ENCODE data around the gene RNF214.

DNA sequence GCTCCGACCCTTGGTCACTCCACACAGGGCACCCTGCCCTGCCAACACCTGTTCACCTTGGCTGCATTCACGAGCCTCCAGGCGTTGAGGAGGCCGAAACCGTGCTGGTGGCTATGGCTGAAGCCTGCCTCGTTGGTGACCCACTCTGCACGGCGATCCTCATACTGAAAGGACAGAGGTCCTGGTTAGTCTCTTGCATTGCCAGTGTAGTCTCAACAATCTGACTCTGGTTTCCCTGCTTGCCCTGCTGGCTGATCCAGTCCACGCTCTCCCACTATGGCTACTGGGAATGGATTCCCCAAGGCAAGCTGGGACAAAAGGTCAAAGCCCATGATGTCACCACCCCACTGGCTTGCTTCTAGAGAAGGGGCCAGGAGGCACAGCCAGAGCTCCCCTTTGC, 13.5 kb upstream of the RNF214 start:
- TF ChIP-seq ADNP (CRISPR knock-in tag; IDR thresholded peaks at IDR 0.05), result no peak
- TF ChIP-seq, protein P1, sequence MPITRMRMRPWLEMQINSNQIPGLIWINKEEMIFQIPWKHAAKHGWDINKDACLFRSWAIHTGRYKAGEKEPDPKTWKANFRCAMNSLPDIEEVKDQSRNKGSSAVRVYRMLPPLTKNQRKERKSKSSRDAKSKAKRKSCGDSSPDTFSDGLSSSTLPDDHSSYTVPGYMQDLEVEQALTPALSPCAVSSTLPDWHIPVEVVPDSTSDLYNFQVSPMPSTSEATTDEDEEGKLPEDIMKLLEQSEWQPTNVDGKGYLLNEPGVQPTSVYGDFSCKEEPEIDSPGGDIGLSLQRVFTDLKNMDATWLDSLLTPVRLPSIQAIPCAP (CRISPR knock-in tag; IDR thresholded peaks at IDR 0.05; ENCODE audit: low read depth), result no peak
- no peak for TF ChIP-seq SRSF9 (IDR thresholded peaks at IDR 0.05; ENCODE audit: borderline replicate concordance, insufficient read depth, low read depth, low read length, poor library complexity, severe bottlenecking)
- no peak for TF ChIP-seq ZNF296 (CRISPR knock-in tag; conservative IDR thresholded peaks at IDR 0.05)
- TF ChIP-seq JUND (CRISPR knock-in tag; IDR thresholded peaks at IDR 0.05), result no peak
- no peak for TF ChIP-seq CTCF (CRISPR knock-in tag; IDR thresholded peaks at IDR 0.05)
- TF ChIP-seq ZNF44 (CRISPR knock-in tag; IDR thresholded peaks at IDR 0.05), result no peak
- TF ChIP-seq ZNF747 (CRISPR knock-in tag; IDR thresholded peaks at IDR 0.05; ENCODE audit: borderline replicate concordance), result no peak
- no peak for TF ChIP-seq NCOR1 (IDR thresholded peaks at IDR 0.05; ENCODE audit: borderline replicate concordance, low read length)
- no peak for TF ChIP-seq ZNF564 (CRISPR knock-in tag; IDR thresholded peaks at IDR 0.05)
- no peak for TF ChIP-seq CHD2 (IDR thresholded peaks at IDR 0.05; ENCODE audit: low read depth, low read length)
- TF ChIP-seq CERS6 (CRISPR knock-in tag; IDR thresholded peaks at IDR 0.05), result no peak
- no peak for TF ChIP-seq MAFF (IDR thresholded peaks at IDR 0.05; ENCODE audit: low read depth, low read length)
- TF ChIP-seq POLR2A (IDR thresholded peaks at IDR 0.05; ENCODE audit: insufficient read depth in 1 of 2, low read depth in 2 of 2, low read length in 2 of 2), result no peak

Data from HepG2 (cell line).